ENCODE data around the gene UMPS. TPM values are rescaled to one million over a fixed set of nuclear protein-coding genes. Genes with fewer than 3 reads are reported as not detected.
A peak's percentile ranks its signal among the peaks of the same experiment; 100 is the strongest.

Gene UMPS
- polyA plus RNA-seq, 1 of the 3 experiments (the other 2 are of a cell fraction): 25.1 TPM

- H3K9me2 ChIP-seq: no peaks in the 10 kb centered on the region
- H3F3A ChIP-seq (replicated peaks; ENCODE audit: insufficient read depth): peaks cover 16% of the 10 kb centered on the region
- H4K20me1 ChIP-seq (ENCODE audit: insufficient read depth): no peaks in the 10 kb centered on the region
- H3K36me3 ChIP-seq (replicated peaks in 1 of 2; ENCODE audit: control insufficient read depth in 1 of 2, insufficient read depth in 2 of 2, low read length in 1 of 2): peaks cover 25 to 54% of the 10 kb centered on the region in 2 experiments
- peak overlapping the region in 1 of 2 experiments; percentile 74; a peak in 2 of 4 replicates for H3K27ac ChIP-seq (ENCODE audit: low read depth in 2 of 2, low read length in 1 of 2)
- H2AFZ ChIP-seq (ENCODE audit: low read depth): no peak overlapping the region
- ChIA-PET CTCF (interaction anchor here (1.9 to 15.4 kb wide), 13 partner anchors 7 to 223 kb away, joined by 5 to 332 read pairs (median 14); no protein-coding TSS in a partner anchor), POLR2A (interaction anchor here (0.6 kb wide), 2 partner anchors 133 to 139 kb away, joined by 3 to 4 read pairs; no protein-coding TSS in a partner anchor)
- no peak for TF ChIP-seq TCF12 (IDR thresholded peaks at IDR 0.05)
- no peak for TF ChIP-seq EZH2phosphoT487 (IDR thresholded peaks at IDR 0.05; ENCODE audit: borderline replicate concordance, low read depth)
- peaks cover 9 to 55% of the 10 kb centered on the region in 2 experiments; a peak in 3 of 4 replicates for H3K4me1 ChIP-seq (ENCODE audit: control insufficient read depth in 1 of 2, insufficient read depth in 2 of 2, low read depth in 1 of 2, low read length in 1 of 2)
- no peak for DNase-seq
- H3K27me3 ChIP-seq (ENCODE audit: insufficient read depth): no peaks in the 10 kb centered on the region
- H3K9me3 ChIP-seq: no peaks in the 10 kb centered on the region
- H3K4me2 ChIP-seq: no peak overlapping the region
- H3K4me3 ChIP-seq (ENCODE audit: low read depth in 2 of 2, low read length in 1 of 2): no peak overlapping the region
- no peak overlapping the region for H3K9ac ChIP-seq
- 90% methylated on average over 4 of the region's 4 CpGs for WGBS (ENCODE audit: low lambda C conversion rate)
- H3K79me2 ChIP-seq (ENCODE audit: insufficient read depth): no peaks in the 10 kb centered on the region
Measured at GRCh38 chr3:124762661-124763011, 32.4 kb downstream of the UMPS start.

GRCh38 chr3:124763206-124763605 is 33.0 kb downstream of the UMPS start:
- TF ChIP-seq IRF3 (IDR thresholded peaks at IDR 0.05; ENCODE audit: low read depth, low read length): no peak
- no peak for TF ChIP-seq GABPA (IDR thresholded peaks at IDR 0.05; ENCODE audit: low read depth)
- TF ChIP-seq TAF1 (IDR thresholded peaks at IDR 0.05; ENCODE audit: borderline replicate concordance, low read depth, low read length): no peak
- no peak for TF ChIP-seq NFIC (IDR thresholded peaks at IDR 0.05; ENCODE audit: borderline replicate concordance)
- no peak for TF ChIP-seq USF2 (IDR thresholded peaks at IDR 0.05; ENCODE audit: borderline replicate concordance, low read depth, low read length)
- no peak for TF ChIP-seq MAX (IDR thresholded peaks at IDR 0.05; ENCODE audit: low read depth)
- no peak for TF ChIP-seq SMC3 (IDR thresholded peaks at IDR 0.05; ENCODE audit: low read depth, low read length)
- H3K36me3 ChIP-seq (replicated peaks in 1 of 2; ENCODE audit: control insufficient read depth in 1 of 2, insufficient read depth in 2 of 2, low read length in 1 of 2): peaks cover 31 to 58% of the 10 kb centered on the region in 2 experiments
- no peak for DNase-seq
- H3K4me1 ChIP-seq (ENCODE audit: control insufficient read depth in 1 of 2, insufficient read depth in 2 of 2, low read depth in 1 of 2, low read length in 1 of 2): peaks cover 9 to 55% of the 10 kb centered on the region in 2 experiments; a peak in 3 of 4 replicates
- ChIA-PET POLR2A (no interaction called here), CTCF (interaction anchor here (0.7 to 15.4 kb wide), 12 partner anchors 9 to 232 kb away, joined by 3 to 332 read pairs (median 10); no protein-coding TSS in a partner anchor)
- no peak overlapping the region for H2AFZ ChIP-seq (ENCODE audit: low read depth)
- H4K20me1 ChIP-seq (ENCODE audit: insufficient read depth): no peaks in the 10 kb centered on the region
- no peak overlapping the region for H3K4me2 ChIP-seq
- no peaks in the 10 kb centered on the region for H3K9me3 ChIP-seq
- H3K9ac ChIP-seq: no peak overlapping the region
- WGBS (ENCODE audit: low lambda C conversion rate): 90% methylated on average over 2 of the region's 8 CpGs
- H3K27ac ChIP-seq (ENCODE audit: low read depth in 2 of 2, low read length in 1 of 2): peak overlapping the region in 1 of 2 experiments; percentile 74; a peak in 2 of 4 replicates
- no peaks in the 10 kb centered on the region for H3K79me2 ChIP-seq (ENCODE audit: insufficient read depth)
- H3K27me3 ChIP-seq (ENCODE audit: insufficient read depth): no peaks in the 10 kb centered on the region
- H3K9me2 ChIP-seq: no peaks in the 10 kb centered on the region
- peaks cover 16% of the 10 kb centered on the region for H3F3A ChIP-seq (replicated peaks; ENCODE audit: insufficient read depth)
- H3K4me3 ChIP-seq (ENCODE audit: low read depth in 2 of 2, low read length in 1 of 2): no peak overlapping the region
